Measurements from ENCODE around the gene ENC1.

- TF ChIP-seq, protein P1, sequence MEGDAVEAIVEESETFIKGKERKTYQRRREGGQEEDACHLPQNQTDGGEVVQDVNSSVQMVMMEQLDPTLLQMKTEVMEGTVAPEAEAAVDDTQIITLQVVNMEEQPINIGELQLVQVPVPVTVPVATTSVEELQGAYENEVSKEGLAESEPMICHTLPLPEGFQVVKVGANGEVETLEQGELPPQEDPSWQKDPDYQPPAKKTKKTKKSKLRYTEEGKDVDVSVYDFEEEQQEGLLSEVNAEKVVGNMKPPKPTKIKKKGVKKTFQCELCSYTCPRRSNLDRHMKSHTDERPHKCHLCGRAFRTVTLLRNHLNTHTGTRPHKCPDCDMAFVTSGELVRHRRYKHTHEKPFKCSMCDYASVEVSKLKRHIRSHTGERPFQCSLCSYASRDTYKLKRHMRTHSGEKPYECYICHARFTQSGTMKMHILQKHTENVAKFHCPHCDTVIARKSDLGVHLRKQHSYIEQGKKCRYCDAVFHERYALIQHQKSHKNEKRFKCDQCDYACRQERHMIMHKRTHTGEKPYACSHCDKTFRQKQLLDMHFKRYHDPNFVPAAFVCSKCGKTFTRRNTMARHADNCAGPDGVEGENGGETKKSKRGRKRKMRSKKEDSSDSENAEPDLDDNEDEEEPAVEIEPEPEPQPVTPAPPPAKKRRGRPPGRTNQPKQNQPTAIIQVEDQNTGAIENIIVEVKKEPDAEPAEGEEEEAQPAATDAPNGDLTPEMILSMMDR (IDR thresholded peaks at IDR 0.05; ENCODE audit: borderline replicate concordance, extremely low read depth, low read length, poor library complexity, severe bottlenecking), result no peak
- TF ChIP-seq EZH2 (IDR thresholded peaks at IDR 0.05; ENCODE audit: borderline replicate concordance, low read depth, low read length, severe bottlenecking), result no peak
Observed at GRCh38 chr5:74640954-74641734, 616 bp upstream of the ENC1 start.

Measured in DND-41 (cell line).